HG02840 (cell line): Measurements from ENCODE around the gene TTC33.
A peak's percentile ranks its signal among the peaks of the same experiment; 100 is the strongest.

Experiments used
- ATAC-seq: cut with Tn5 transposase; IDR thresholded peaks from one replicate; pipeline ENCODE4 v1.9.1; 2021; ENCODE audit warnings: mild to moderate bottlenecking, moderate library complexity, moderate number of reproducible peaks; ENCODE audit not compliant: unreplicated experiment, low FRiP score

TTC33 gene

GRCh38 chr5:40619421-40619820 lies 136.3 kb downstream of the TTC33 start:
- no peak for ATAC-seq

DNA sequence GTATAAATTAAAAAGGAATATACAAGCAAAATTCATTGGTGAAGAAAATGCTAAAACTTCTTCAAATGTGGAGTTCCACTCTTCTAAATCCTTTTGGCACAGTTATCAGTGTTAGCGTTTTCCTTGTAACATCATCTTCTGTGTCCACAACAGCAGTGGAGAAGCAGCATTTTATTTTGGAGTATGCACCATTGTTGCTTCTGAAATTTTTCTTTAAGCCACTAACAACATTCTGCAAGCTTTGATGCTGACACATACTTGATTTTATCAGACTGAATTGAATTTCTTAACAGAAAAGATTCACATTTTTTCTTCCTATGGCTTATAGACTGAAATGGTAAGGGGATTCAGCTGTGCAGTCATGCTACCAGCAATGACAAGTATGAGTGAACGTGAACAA lies 136.8 kb downstream of the TTC33 start:
- no peak for ATAC-seq

GRCh38 chr5:40616781-40617180 lies 139.0 kb downstream of the TTC33 start:
- no peak for ATAC-seq

DNA sequence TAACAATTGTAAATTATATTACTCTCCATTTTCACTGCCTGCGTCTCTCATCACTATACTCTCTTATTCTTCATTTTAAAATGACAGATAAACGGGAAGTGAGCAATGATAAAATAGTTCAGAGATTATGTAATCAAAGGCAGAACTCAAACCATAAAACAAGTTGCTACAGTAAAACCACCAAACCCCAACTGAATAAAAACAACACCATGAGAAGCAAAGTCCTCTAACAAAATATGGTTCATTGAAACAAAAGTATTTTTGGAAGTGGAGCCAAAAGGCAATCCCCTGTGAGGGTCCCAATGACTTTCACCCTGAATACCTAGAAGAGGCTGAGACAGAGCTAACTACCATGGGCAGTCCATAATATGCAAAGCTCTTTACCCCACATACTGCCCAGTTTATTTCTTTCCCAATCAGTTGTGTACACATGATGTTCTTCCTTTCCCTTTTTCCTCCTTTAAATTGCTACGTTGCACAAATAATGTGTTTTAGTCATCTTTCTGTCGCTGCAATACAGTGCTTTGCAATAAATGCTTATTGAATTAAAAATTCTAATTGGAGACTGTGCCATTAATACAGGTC lies 140.1 kb downstream of the TTC33 start:
- ATAC-seq, result no peak

DNA sequence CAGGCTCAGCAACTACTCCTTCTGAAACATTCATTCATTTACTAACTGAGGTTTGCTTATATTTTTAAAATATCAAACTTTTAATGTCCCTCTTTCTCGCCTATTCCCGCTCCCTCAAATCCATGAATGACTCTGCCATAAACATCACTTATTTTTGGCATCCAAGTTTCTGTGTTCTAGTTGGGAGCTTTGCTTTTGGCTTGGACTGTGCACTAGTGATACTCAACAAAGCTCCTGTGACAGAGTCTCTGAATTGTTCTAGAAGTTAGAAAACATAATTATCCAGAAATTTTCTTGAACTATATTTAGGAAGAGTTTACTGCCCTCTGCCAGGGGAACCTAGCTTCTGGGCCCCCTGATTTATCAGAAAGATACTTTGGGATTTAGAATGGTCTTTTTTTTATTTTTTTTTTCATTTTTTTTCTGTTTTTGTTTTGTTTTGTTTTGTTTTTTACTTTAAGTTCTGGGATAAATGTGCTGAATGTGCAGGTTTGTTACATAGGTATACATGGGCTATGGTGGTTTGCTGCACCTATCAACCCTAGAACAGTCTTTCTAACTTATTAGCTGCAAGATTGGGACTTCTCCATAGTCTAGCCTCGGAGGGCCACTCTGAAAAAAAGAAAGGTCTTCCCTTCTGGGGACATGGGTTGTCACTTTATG lies 140.7 kb downstream of the TTC33 start:
- ATAC-seq, result no peak

DNA sequence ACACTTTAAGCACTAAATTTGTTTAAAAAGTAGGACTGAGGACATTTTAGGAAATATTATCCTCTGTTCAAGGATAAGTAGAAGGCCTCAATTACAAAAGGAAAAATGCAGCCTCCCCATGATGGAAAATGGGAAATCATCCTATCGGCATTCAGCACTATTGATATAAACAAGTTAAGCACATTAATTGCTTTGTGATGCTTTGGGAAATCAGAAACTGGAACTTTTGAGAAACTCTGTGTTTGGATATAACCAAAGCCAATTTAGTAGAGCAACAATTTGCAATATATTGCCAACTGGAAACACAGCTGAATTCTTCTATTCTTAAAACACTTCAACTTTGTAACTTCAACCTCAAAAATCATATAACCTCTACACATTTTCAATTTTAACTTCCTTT lies 141.3 kb downstream of the TTC33 start:
- no peak for ATAC-seq

DNA sequence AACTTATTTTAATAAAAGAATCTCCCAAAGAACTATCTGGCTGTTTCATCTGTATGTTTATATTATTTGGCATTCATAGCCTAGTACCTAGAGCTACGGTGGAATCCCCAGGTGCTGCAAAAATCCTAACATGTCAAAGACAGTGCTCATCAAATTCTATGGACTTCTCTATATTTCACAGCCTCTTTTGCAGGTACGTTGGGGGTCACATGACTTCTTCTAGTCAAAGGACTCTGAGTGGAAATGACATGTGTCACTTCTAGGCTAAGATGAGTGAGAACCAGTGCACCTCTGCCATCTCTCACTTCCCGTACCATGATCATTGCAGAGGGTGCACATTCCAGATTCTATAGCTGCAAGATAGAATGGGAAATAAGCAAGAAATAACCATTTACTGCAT lies 148.6 kb downstream of the TTC33 start:
- ATAC-seq, result no peak

DNA sequence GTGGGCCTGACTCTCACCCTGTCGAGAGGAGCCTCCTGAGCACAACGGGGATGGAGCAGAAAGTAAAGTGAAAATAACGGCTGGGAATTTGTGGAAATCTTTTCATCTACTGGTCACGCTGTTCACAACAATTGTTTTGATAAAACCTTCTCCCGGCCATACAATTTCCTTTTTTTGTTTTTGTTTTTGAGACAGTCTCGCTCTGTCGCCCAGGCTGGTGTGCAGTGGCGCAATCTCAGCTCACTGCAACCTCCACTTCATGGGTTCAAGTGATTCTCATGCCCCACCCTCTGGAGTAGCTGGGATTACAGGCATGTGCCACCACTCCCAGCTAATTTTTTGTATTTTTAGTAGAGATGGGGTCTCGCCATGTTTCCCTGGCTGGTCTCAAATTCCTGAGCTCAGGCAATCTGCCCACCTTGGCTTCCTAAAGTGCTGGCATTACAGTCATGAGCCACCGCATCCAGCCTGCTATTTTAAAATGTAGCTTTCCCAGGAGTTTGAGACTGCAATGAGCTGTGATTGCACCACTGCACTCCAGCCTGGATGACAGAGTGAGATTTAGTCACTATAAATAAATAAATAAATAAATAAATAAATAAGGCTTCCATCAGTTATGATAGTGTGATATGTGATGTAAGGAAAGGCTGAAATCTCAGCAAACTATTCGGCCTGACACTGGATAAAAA lies 149.5 kb downstream of the TTC33 start:
- ATAC-seq, result no peak

DNA sequence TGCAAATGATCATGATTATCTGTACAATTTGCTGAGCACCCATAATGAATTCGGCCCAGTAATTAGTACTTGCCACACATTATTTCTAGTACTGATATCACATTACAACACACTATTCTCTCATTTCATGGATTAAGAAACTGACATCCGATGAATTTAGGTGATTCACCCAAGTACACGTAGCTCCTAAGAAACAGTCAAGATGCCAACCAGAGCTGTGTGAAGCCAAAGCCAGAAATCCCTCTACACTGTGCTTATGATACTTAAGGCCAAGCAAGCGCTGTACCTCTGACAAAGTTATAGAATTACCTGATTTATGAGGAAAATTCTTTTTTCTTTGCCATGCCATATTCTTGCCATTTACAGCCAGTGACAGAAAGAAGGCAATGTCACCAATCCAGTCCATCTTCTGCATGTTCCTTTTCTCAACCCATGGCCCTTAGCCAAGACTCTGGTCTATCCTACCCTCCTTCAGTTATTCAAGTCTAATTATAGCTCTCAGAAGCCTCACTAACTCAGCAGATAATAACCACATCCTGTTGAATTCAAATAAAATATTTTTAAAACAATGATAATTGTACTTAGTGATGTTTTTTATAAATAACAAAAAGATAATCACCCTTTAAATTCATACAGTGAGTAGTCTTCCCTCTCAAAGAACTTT lies 150.3 kb downstream of the TTC33 start:
- no peak for ATAC-seq

DNA sequence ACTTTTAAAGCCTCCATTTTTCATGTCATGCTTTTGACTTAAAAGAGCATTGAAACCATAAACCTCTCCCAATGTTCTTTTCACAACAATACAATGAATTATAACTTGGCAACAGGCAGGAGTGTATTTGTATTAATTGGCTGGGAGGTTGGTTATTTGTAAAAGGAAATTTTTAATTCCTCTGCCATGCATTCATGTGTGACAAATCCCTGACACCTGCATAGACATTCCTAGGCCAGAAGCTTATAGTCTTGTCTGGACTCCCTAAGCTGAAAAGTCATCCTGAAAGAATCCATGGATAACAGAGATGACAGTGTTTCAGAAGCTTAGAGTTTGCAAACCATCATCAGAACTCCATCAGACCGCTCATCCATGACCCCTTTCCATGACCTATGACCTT lies 152.4 kb downstream of the TTC33 start:
- no peak for ATAC-seq

- ATAC-seq, result no peak
Measured at GRCh38 chr5:40601198-40601868, 154.4 kb downstream of the TTC33 start.

DNA sequence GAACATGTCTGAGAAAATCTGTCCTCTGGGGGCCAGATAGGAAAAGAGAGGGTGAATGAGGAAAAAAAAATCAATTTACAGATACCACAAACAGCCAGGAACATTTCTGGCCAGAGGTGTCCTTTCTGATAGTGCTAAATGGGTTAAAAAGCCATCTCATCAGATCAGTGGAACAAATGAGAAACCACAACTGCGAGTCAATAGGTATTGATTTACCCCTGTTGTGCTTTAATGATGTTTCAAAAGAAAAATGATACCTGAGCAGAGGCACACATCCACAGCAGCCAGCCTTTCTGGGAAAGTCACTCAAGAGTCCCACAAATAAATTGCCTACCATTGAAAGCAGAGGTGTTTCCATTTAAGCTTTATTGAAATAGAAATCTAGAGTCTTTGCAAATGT lies 155.4 kb downstream of the TTC33 start:
- ATAC-seq, result no peak

DNA sequence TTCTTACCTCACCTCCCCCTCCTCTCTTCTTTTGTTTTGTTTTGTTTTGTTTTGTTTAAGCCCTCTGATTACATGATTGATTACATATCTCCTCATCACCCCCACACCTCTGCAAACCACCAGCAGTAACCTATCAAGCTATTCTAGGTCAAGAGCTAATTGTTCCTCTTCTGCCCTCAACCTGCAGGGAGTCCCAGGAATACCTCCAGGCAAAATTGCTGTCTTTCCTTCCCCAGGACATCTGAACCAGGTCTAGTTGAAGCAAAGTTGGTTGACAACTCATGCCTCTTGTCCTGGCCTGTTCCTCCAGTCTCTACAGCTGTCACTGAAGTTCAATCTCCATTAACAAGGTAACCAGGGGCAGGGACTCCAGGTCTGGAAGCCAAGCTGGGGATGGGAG lies 156.1 kb downstream of the TTC33 start:
- ATAC-seq, result no peak

GRCh38 chr5:40594811-40595210 lies 160.9 kb downstream of the TTC33 start:
- ATAC-seq, result no peak

DNA sequence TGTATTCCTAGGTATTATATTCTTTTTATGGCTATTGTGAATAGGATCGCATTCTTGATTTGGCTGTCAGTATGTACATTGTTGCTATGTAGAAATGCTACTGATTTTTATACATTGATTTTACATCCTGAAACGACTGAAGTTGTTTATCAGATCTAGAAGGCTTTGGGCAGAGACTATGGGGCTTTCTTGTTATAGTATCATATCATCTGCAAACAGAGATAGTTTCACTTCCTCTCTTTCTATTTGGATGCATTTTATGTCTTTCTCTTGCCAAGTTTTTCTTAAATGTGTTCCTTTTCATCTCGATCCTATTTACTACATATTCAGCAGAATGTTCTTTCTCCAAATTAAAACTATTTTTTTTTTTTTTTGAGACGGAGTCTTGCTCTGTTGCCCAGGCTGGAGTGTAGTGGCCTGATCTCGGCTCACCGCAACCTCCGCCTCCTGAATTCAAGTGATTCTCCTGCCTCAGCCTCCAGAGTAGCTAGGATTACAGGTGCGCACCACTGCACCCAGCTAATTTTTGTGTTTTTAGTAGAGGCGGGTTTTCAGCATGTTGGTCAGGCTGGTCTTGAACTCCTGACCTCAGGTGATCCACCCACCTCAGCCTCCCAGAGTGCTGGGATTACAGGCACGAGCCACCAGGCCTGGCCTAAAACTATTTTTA lies 163.9 kb downstream of the TTC33 start:
- ATAC-seq, result peak; percentile 84

- no peak for ATAC-seq
Measured at GRCh38 chr5:40587376-40587775, 168.4 kb downstream of the TTC33 start.

DNA sequence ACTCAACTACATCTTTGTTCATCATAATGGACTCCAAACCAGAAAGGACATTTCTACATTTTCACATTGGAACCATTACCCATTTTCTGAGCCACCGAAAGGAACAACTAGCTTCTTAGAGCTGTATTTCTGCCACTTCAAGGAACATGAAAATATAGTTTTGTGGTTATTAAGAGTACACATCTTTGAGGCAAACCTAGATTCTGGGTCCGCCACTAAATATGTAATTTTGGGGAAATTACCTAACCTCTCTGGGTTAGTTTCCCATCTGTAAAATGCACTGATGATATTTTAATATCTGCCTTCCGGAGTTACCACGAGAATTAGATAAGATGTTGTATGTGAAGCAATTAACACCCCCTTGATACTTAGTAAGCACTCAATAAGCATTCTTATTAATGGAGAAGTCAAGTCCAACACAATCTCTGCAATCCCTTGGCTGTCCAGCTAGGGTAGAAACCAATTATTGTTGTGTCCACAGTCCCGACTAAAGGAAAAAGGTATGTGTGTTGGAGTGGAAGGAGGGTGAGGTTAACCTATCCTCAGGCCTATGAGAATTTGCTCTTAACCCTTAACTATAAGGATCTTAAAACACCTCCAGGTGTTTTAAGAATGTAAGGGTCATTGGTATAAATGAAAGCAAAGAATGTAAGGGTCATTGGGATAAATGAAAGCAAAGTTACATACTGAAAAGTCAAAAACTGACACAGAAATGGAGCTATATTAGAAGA lies 170.1 kb downstream of the TTC33 start:
- ATAC-seq, result no peak

DNA sequence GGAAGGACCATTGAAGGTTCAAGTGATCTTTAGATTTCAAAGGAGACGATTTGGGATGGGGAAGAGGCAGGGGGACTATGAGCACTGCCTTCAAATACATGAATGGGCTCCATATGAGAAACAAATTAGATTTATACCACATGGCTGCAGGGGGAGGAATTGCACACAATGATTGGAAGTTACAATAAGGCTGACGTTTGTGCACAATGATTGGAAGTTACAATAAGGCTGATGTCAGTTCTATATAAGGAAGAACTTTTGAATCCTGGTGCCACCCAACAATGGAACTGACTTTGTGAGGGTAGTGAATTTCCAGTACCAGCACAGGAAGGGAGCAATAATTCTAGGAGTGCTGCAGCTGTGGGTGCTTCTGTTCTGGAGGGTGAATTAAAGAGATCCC lies 171.7 kb downstream of the TTC33 start:
- no peak for ATAC-seq

- ATAC-seq, result peak; percentile 95
Measured at GRCh38 chr5:40578501-40579451, 177.0 kb downstream of the TTC33 start.
